Measurements from ENCODE around the gene RAPGEF2.

Gene RAPGEF2

DNA sequence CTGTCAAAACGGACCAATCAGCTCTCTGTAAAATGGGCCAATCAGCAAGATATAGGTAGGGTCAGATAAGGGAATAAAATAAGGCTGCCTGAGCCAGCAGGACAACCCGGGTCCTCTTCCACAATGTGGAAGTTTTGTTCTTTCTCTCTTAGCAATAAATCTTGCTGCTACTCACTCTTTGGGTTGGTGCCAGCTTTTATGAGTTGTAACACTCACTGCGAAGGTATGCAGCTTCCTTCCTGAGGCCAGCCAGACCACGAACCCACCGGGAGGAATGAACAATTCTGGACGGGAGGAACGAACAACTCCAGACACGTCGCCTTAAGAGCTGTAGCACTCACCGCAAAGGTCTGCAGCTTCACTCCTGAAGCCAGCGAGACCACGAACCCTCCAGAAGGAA is 287.8 kb downstream of the RAPGEF2 start:
- Histone ChIP-seq H3K27me3 (ENCODE audit: insufficient read depth, low read depth, severe bottlenecking) (no peaks in the 10 kb centered on the region), H3K27ac (no peak overlapping the region), H3K4me3 (ENCODE audit: low read depth, low read length) (no peak overlapping the region), H3K9me3 (ENCODE audit: severe bottlenecking) (no peaks in the 10 kb centered on the region), H3K36me3 (no peaks in the 10 kb centered on the region)
- no peak for TF ChIP-seq CTCF (IDR thresholded peaks at IDR 0.05; ENCODE audit: low read depth, low read length)
- no peak for DNase-seq

DNA sequence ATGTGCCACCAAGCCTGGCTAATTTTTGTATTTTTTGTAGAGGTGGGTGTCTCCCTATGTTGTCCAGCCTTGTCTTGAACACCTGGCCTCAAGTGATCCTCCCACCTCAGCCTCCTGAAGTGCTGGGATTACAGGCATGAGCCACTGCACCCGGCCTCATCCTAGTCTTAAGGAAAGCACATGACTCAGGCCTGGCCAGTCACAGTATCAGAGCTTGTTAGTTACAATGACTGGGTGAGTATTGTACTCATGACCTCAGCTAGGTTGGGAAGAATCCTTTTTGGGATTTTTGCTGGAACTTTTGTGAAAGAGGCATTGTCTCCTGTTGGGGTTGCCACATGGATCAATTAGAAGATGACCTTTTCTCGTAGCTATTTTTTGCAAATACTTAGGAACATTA is 292.8 kb downstream of the RAPGEF2 start:
- DNase-seq, result no peak
- H3K9me3 ChIP-seq (ENCODE audit: severe bottlenecking), result no peaks in the 10 kb centered on the region
- H3K27me3 ChIP-seq (ENCODE audit: insufficient read depth, low read depth, severe bottlenecking), result no peaks in the 10 kb centered on the region
- TF ChIP-seq CTCF (IDR thresholded peaks at IDR 0.05; ENCODE audit: low read depth, low read length), result no peak
- H3K4me3 ChIP-seq (ENCODE audit: low read depth, low read length), result no peak overlapping the region
- no peak overlapping the region for H3K27ac ChIP-seq
- no peaks in the 10 kb centered on the region for H3K36me3 ChIP-seq

DNA sequence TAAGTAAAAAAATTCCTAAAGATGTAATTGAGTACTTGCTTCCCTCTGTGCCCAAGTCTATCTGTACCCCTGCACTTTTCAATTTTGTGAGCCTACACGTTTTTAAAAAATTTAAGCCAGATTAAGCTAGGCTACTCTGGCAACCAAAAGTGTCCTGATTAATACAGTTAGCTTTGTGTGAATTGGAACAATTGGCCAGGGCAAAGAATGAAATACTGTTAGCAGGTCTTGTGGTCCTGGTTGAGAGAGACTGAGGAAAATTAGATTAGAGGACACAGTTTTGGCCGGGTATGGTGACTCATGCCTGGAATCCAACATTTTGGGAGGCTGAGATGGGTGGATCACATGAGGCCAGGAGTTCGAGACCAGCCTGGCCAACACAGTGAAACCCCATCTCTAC is 293.3 kb downstream of the RAPGEF2 start:
- Histone ChIP-seq H3K9me3 (ENCODE audit: severe bottlenecking) (no peaks in the 10 kb centered on the region), H3K4me3 (ENCODE audit: low read depth, low read length) (no peak overlapping the region), H3K27ac (no peak overlapping the region), H3K27me3 (ENCODE audit: insufficient read depth, low read depth, severe bottlenecking) (no peaks in the 10 kb centered on the region), H3K36me3 (no peaks in the 10 kb centered on the region)
- TF ChIP-seq CTCF (IDR thresholded peaks at IDR 0.05; ENCODE audit: low read depth, low read length), result no peak
- no peak for DNase-seq

DNA sequence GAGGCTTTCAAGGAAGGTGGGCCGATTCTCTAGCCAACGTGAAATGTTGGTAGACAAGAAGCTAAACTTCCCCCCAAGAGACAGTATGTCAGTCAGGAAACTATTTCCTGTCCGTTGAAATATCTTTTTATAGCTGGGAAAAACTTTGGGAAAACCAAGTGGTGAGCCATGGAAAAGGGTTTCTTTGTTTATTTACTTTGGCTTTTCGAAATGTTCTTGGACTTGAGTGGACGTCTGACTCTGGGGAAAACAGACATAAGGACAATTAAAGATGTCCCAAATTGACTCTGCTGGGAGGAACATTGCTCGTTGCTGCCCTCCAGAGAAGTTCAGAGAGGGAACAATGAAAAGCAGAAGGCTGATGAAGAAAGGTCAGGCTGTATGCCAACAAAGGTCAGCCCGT is 295.4 kb downstream of the RAPGEF2 start:
- Histone ChIP-seq H3K27me3 (ENCODE audit: insufficient read depth, low read depth, severe bottlenecking) (no peaks in the 10 kb centered on the region), H3K9me3 (ENCODE audit: severe bottlenecking) (no peaks in the 10 kb centered on the region), H3K4me3 (ENCODE audit: low read depth, low read length) (no peak overlapping the region), H3K27ac (no peak overlapping the region), H3K36me3 (no peaks in the 10 kb centered on the region)
- no peak for DNase-seq
- no peak for TF ChIP-seq CTCF (IDR thresholded peaks at IDR 0.05; ENCODE audit: low read depth, low read length)

- Histone ChIP-seq H3K36me3 (no peaks in the 10 kb centered on the region), H3K27me3 (ENCODE audit: insufficient read depth, low read depth, severe bottlenecking) (no peaks in the 10 kb centered on the region), H3K9me3 (ENCODE audit: severe bottlenecking) (no peaks in the 10 kb centered on the region), H3K4me3 (ENCODE audit: low read depth, low read length) (no peak overlapping the region), H3K27ac (no peak overlapping the region)
- TF ChIP-seq CTCF (IDR thresholded peaks at IDR 0.05; ENCODE audit: low read depth, low read length), result no peak
- peak; percentile 23 for DNase-seq
These were observed 297.8 kb downstream of the RAPGEF2 start for GRCh38 chr4:159400558-159401225.

DNA sequence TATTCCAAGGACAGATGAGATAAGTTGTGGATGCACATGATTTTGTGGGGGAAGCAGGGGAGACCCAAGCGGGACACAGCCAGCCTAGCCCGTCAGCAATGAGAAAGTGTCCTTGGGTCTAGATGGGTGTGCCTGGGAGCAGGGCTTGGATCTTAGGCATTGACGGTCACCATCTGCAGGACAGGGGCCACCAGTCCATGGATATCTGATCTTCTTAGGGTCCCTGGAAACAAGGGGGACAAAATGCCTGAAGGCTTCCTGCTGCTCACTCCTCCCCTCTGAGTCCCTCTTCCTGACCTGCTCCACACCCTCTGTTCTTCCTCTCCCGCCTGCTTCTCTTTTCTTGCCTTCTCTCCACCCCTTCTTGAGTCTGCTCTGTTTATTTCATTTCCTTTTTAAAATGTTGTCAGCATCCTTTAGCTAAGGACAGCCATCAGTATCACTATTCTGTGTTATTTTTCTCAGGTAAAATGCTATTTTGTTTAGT is 298.4 kb downstream of the RAPGEF2 start:
- TF ChIP-seq CTCF (IDR thresholded peaks at IDR 0.05; ENCODE audit: low read depth, low read length), result no peak
- H3K36me3 ChIP-seq, result no peaks in the 10 kb centered on the region
- H3K27ac ChIP-seq, result no peak overlapping the region
- no peak overlapping the region for H3K4me3 ChIP-seq (ENCODE audit: low read depth, low read length)
- no peak for DNase-seq
- no peaks in the 10 kb centered on the region for H3K27me3 ChIP-seq (ENCODE audit: insufficient read depth, low read depth, severe bottlenecking)
- H3K9me3 ChIP-seq (ENCODE audit: severe bottlenecking), result no peaks in the 10 kb centered on the region

Data from WERI-Rb-1 (cell line).